Measurements from ENCODE around the gene KDM8. TPM values are rescaled to one million over a fixed set of nuclear protein-coding genes. Genes with fewer than 3 reads are reported as not detected.

Gene KDM8
- polyA plus RNA-seq, 3 donors: 0.40 to 3.3 (median 1.5) TPM

- H3K27me3 ChIP-seq (ENCODE audit: control insufficient read depth in 2 of 2, insufficient read depth in 2 of 2, low read length in 2 of 2): no peaks in the 10 kb centered on the region
- Mint-ChIP-seq H3K4me1 (peaks cover 10% of the 10 kb centered on the region), H3K27ac (no peak overlapping the region), H3K4me3 (no peak overlapping the region), H3K36me3 (peaks cover 20 to 40% of the 10 kb centered on the region in 2 donors), H3K27me3 (ENCODE audit: low read depth in 3 of 3) (peaks cover 0 to 2% (median 1%) of the 10 kb centered on the region in 3 donors), H3K9me3 (no peaks in the 10 kb centered on the region)
- no peak overlapping the region for H2AFZ ChIP-seq (ENCODE audit: insufficient read depth, low read depth, low read length, poor library complexity, severe bottlenecking)
- H3K79me2 ChIP-seq (ENCODE audit: insufficient read depth, low read length): peaks cover 12% of the 10 kb centered on the region
- H3K27ac ChIP-seq (ENCODE audit: low read depth in 1 of 2, low read length in 2 of 2): no peak overlapping the region
- H3K4me2 ChIP-seq (replicated peaks; ENCODE audit: extremely low read depth, low read length, poor library complexity, severe bottlenecking): no peak overlapping the region
- H3K4me1 ChIP-seq (ENCODE audit: control insufficient read depth in 1 of 2, insufficient read depth in 2 of 2, low read length in 2 of 2): peaks cover 11% of the 10 kb centered on the region in 2 donors
- no peak overlapping the region for H3K9ac ChIP-seq (ENCODE audit: insufficient read depth, low read length, poor library complexity, severe bottlenecking)
- intact Hi-C loops (cut with micrococcal nuclease): loop anchor here in 1 of 2 donors (10.0 kb wide), 1 partner anchor 337 kb away; the partner anchor contains the start of gene GTF3C1
- H3K4me3 ChIP-seq (replicated peaks in 1 of 3; ENCODE audit: low read depth in 2 of 3, low read length in 3 of 3): no peak overlapping the region
- DNase-seq: no peak
- no peaks in the 10 kb centered on the region for H3K9me3 ChIP-seq (replicated peaks in 1 of 2; ENCODE audit: control insufficient read depth in 1 of 2, insufficient read depth in 1 of 2, low read length in 2 of 2)
- no peak for TF ChIP-seq CTCF (IDR thresholded peaks at IDR 0.05)
- 98% methylated on average over 8 of the region's 8 CpGs for WGBS (ENCODE audit: insufficient coverage)
- H3K36me3 ChIP-seq (replicated peaks in 1 of 2; ENCODE audit: control insufficient read depth in 1 of 2, insufficient read depth in 2 of 2, low read length in 2 of 2): peaks cover 19 to 44% of the 10 kb centered on the region in 2 donors
- no peaks in the 10 kb centered on the region for H4K20me1 ChIP-seq (ENCODE audit: insufficient read depth, low read length)
Measured at GRCh38 chr16:27208081-27208680, 4.9 kb downstream of the KDM8 start.

- no peak overlapping the region for H3K4me3 Mint-ChIP-seq
- H3K79me2 ChIP-seq (ENCODE audit: insufficient read depth, low read length): peaks cover 12% of the 10 kb centered on the region
- peaks cover 10% of the 10 kb centered on the region in 2 donors for H3K4me1 ChIP-seq (ENCODE audit: control insufficient read depth in 1 of 2, insufficient read depth in 2 of 2, low read length in 2 of 2)
- DNase-seq: no peak
- intact Hi-C loops (cut with micrococcal nuclease): loop anchor here in 1 of 2 donors (10.0 kb wide), 1 partner anchor 336 kb away; the partner anchor contains the start of gene GTF3C1
- H3K4me3 ChIP-seq (replicated peaks in 1 of 3; ENCODE audit: low read depth in 2 of 3, low read length in 3 of 3): no peak overlapping the region
- no peaks in the 10 kb centered on the region for H3K9me3 Mint-ChIP-seq
- no peak overlapping the region for H3K27ac Mint-ChIP-seq
- peaks cover 23 to 49% of the 10 kb centered on the region in 2 donors for H3K36me3 ChIP-seq (replicated peaks in 1 of 2; ENCODE audit: control insufficient read depth in 1 of 2, insufficient read depth in 2 of 2, low read length in 2 of 2)
- H3K9ac ChIP-seq (ENCODE audit: insufficient read depth, low read length, poor library complexity, severe bottlenecking): no peak overlapping the region
- WGBS (ENCODE audit: insufficient coverage): 100% methylated on average over 3 of the region's 3 CpGs
- H3K4me2 ChIP-seq (replicated peaks; ENCODE audit: extremely low read depth, low read length, poor library complexity, severe bottlenecking): no peak overlapping the region
- H3K27me3 ChIP-seq (ENCODE audit: control insufficient read depth in 2 of 2, insufficient read depth in 2 of 2, low read length in 2 of 2): no peaks in the 10 kb centered on the region
- H3K27ac ChIP-seq (ENCODE audit: low read depth in 1 of 2, low read length in 2 of 2): no peak overlapping the region
- TF ChIP-seq CTCF (IDR thresholded peaks at IDR 0.05): no peak
- peaks cover 25 to 46% of the 10 kb centered on the region in 2 donors for H3K36me3 Mint-ChIP-seq
- H3K27me3 Mint-ChIP-seq (ENCODE audit: low read depth in 3 of 3): peaks cover 0 to 2% (median 1%) of the 10 kb centered on the region in 3 donors
- H2AFZ ChIP-seq (ENCODE audit: insufficient read depth, low read depth, low read length, poor library complexity, severe bottlenecking): no peak overlapping the region
- no peaks in the 10 kb centered on the region for H4K20me1 ChIP-seq (ENCODE audit: insufficient read depth, low read length)
- no peaks in the 10 kb centered on the region for H3K9me3 ChIP-seq (replicated peaks in 1 of 2; ENCODE audit: control insufficient read depth in 1 of 2, insufficient read depth in 1 of 2, low read length in 2 of 2)
- H3K4me1 Mint-ChIP-seq: peaks cover 9% of the 10 kb centered on the region
Measured at GRCh38 chr16:27208796-27209195, 5.5 kb downstream of the KDM8 start.
